Transverse colon (tissue), 4 donors: ENCODE measurements around the gene LINGO3.

ENCODE experiments used
- POLR2A ChIP-seq: fragments of 450-650 bp; IDR thresholded peaks from one replicate; pipeline ENCODE4 v1.6.1; 2016; ENCODE audit warnings: antibody characterized with exemption, mild to moderate bottlenecking, moderate library complexity
- POLR2AphosphoS5 ChIP-seq, 3 donors: sonication (generic); formaldehyde crosslinking; IDR thresholded peaks; one replicate each; pipeline ENCODE4 v1.6.1; 2016; ENCODE audit warnings: antibody characterized with exemption in 3 of 3
- TF ChIP-seq, protein P1 (sequence below), 5 experiments: fragments of 200-600 bp in 3 of 5; fragments of 450-650 bp in 2 of 5; sonication (generic) in 3 of 5; IDR thresholded peaks; 1 replicate in 2 of 5; 2 replicates in 3 of 5; pipeline ENCODE4 v1.5.1; 2016 to 2017; ENCODE audit warnings: antibody characterized with exemption in 5 of 5, inconsistent platforms in 3 of 5, mild to moderate bottlenecking in 2 of 5, moderate library complexity in 1 of 5

DNA sequence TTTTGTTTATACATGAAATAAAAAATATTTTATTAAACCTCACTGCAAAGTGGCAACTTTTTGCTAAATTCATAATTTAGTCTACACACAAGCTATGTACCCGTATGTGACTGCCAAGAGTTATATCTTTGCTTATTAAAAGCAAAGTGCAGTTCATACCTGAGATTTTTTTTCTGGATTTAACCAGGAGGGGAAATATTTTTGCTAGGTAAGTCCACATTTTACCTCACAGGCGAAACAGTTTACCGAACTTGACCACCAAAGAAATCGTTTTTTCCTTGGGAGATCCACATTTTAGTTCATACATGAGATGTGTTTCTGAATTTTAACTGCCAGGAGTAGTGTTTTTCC, 39.5 kb downstream of the LINGO3 start:
- TF ChIP-seq, protein P1, sequence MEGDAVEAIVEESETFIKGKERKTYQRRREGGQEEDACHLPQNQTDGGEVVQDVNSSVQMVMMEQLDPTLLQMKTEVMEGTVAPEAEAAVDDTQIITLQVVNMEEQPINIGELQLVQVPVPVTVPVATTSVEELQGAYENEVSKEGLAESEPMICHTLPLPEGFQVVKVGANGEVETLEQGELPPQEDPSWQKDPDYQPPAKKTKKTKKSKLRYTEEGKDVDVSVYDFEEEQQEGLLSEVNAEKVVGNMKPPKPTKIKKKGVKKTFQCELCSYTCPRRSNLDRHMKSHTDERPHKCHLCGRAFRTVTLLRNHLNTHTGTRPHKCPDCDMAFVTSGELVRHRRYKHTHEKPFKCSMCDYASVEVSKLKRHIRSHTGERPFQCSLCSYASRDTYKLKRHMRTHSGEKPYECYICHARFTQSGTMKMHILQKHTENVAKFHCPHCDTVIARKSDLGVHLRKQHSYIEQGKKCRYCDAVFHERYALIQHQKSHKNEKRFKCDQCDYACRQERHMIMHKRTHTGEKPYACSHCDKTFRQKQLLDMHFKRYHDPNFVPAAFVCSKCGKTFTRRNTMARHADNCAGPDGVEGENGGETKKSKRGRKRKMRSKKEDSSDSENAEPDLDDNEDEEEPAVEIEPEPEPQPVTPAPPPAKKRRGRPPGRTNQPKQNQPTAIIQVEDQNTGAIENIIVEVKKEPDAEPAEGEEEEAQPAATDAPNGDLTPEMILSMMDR (IDR thresholded peaks at IDR 0.05): no peak
- TF ChIP-seq POLR2A (no peak), POLR2AphosphoS5 (IDR thresholded peaks at IDR 0.05) (no peak)
